ENCODE data around the gene PNPLA8.

The PNPLA8 gene

DNA sequence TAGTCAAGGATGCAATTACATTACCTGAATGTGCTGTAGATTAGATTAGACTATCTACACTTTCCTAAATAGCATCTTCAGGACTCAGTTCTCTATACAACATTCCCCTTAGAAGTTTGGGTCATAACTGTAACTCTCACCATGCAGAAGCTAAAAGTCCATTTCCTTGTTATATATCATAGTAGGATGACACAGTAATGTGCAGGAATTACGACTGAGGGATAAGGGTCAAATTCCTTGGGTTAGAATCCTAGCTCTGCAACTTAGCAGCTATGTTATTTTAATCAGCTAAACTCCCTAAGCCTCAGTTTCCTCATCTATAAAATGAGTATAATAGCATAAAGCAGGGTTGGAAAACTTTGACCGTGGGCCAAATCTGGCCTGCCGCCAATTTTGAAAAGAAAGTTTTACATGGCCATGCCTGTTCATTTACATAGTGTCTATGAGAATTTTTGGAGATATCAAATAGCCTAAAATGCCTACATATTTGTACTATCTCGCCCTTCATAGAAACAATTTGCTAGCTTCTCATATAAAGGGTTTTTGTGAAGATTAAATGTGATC lies 84.5 kb downstream of the PNPLA8 start:
- DNase-seq: no peak

DNA sequence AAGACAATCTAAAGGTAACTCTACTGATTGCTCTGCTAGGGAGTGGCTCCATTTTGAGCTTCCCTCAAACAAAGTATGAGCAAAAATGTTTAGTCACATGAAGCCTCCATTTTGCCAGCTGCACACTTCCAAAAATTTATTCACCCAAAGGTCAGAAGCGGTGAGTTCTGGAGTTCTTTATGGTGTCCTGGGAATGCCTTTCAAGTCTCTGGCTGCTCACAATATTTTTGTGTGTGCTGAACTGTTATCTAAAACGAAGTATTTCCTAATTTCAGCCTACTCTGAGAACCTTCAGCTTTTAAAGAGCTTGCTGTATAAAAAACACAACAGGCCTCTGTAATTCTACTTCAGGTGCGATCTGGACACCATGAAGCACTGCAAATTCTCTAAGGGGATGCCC lies 85.3 kb downstream of the PNPLA8 start:
- no peak for DNase-seq

DNA sequence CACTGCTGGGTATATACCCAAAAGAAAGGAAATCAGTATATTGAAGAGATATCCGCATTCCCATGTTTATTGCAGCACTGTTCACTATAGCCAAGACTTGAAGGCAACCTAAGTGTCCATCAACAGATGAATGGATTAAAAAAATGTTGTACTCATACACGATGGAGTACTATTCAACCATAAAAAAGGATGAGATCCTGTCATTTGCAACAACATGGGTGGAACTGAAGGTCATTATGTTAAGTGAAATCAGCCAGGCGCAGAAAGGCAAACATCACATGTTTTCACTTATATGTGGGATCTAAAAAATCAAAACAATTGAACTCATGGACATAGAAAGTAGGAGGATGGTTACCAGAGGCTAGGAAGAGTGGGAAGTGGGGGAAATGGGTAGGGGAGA lies 89.0 kb downstream of the PNPLA8 start:
- DNase-seq: no peak

DNA sequence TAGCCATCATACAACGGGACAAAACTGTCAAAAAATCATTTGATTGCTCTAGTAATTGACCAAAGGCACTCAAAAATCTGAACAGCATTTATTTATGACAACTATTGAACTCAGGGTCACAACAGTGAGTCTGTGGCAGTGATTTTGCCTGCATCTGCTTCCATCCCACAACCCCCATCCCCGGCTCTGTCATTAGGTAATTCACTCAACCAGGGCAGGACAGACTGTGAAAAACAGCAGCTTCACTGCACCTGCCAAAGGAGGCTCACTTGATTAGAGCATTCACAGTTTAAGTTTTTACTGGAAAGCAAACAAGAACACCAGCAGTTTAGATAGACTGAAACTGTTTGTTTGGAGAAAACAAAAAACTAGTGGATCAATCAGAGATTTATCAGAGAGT lies 91.9 kb downstream of the PNPLA8 start:
- no peak for DNase-seq

DNA sequence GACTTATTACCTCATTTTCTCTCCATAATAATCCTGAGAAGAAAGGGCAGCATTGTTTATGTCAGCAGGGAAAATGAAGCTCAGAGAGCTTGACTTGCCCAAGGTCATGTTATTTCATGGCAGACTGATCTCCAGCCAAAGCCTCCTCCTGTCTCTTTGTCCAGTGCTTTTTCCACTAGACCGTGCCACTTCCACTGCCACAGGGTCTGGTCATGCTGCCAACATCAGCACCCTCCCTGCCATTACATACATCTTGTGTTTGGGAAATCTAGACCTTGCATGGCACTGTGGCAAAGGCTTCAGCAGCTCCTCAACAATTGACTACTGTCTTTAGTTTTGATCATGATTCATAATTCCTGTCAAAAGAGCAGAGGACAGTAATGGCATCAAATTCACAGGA lies 94.8 kb downstream of the PNPLA8 start:
- DNase-seq: no peak

DNA sequence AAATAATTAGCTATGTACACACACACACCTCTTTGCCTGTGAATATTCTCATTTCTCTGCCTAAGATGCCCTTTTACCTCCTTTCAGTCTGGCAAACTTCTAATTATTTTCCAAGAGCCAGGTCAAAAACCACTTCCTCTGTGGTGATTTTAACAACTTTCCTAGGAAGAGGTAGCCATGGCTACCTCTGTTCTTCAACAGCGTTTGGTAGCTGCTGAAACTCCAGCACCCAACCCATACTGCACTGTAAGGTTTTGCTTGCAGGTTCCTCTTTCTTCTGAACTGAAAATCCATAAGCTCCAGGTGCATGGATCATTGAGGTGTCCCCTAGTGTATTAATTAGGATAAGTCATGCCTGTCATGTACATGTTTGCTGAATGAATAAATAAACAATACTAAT lies 95.3 kb downstream of the PNPLA8 start:
- no peak for DNase-seq

DNA sequence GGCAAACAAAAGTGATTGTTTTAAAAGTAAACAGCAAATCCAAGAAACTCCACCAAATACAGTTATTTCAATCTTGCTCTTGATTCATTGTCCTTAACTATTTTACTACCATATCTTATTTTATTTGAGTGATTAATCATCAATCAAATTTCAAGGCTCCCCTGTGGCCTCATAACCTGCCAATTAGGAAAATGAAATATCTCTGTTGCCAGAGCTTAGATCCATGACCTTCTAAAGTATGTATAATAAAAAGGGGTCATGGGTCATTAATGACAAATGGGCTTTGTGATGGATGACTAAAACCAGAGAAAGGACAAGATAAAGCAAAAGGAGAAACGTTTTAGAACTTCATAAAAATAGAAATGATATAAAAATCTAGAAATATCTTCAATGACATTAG lies 98.2 kb downstream of the PNPLA8 start:
- DNase-seq: no peak

DNA sequence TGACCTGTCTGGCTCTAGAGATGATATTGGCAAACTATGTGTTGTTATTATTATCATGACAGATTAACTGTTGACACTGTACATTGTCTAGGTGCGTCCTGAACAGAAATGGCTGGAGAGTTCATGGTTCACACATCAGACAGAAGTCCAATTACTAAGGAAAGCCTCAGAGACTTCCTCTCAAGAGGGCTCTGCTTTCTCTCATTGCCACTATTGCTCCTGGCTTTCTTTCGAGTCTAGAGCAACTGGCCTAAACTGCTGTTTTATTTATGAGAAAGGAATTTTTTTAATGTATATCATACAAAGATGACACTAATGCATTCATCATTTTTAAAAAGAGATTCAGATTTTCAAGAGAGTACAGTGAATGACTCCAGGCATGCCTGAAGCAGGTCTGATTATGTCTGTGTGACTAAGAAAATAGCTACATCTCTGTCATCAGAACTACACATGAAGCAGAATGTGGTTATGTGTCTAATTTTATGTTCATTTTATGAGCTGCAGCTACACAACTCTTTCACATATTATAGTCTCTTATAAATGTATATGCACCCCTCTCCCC lies 100.1 kb downstream of the PNPLA8 start:
- no peak for DNase-seq

DNA sequence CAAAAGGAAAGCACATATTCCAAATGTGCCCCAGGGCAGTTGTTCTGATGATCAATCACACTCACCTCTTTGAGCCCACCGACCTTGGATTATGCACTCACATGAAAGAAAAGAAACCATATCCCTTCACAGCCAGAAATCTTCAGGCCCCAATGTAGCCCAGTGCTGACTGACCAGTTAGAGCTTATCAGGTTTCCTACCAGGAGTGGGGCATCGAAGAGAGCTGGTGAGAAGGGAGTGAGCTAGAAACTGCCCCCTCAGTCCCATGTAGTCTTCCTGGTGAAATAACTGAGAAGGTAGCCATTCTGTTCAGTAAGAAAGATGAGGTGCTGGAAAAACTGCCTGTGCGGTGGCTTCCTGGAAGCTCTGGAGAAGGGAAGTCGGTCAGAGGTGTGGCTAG lies 101.9 kb downstream of the PNPLA8 start:
- no peak for DNase-seq

DNA sequence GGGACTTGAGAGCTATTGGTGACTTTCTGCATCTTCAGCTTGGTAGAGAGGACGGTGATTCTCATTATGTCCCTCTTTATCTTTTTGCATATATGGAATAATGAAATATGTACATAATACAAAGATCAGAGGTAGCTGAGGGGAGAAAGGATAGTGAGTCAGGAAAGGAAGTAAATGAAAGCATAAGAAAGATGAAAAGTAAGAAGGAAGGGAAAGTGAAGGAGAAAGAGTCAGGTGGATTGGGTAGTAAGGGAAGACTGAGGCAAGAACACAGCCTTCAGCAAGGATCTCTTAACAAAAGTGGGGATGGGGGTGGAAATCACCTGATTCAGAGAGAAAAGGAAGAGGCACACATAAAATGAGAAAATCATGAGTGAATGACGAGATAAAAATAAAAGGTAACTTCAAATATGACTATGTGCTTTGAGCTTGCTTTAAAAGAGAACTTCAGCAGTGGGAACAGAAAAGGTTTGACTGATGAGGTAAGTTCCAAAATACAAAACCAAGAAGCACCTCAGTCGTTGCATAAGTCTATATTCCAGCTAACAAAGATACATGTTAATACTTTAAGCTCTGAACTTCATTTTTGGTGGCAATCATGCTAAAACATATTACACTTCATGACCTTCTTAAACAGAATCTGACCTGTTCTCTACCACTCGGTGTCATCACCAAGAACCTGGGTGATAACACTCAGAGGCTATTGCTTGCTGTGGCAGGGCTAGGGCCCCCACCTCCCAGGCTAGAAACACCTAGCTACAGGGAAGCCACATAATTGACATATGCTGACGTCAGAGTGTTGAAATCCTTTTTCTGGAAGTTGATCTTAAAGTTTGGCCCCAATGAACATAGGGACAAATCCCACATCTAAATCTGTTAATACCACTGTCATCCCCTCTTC lies 102.6 kb downstream of the PNPLA8 start:
- no peak for DNase-seq

DNA sequence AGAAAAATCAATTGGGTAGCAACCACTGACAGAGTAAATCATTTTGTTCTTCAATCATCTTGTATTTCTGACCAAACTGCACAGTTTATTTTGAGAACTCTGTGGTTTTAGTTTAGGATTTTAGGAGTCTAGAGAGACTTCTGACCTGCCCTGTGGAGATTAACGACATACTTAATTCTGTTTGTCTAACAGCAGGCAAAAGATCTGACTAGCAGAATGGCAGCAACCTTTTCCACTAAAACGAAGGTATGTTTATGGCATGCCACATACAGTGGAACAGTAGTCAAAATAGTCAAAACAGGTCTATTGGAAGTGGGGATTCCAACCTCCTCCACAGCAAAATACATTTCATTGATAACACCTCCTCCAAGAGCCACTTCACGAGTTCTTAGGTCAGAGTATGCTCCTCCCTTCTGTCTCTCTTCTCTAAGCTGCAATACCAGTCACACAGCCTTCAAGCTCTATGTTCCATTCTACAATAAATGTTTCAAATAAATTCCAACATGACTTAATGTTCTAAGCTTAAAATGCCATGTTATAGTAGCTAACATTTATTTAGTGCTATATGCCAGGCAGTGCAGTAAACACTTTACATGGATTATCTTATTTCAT lies 104.1 kb downstream of the PNPLA8 start:
- no peak for DNase-seq
